ENCODE measurements around the gene PTPRG. TPM values are rescaled to one million over a fixed set of nuclear protein-coding genes. Genes with fewer than 3 reads are reported as not detected.

Gene PTPRG
- total RNA-seq, 1 experiment from 2014 or later: 32.1 TPM

- Histone ChIP-seq H2AFZ (ENCODE audit: low read depth, low read length, poor library complexity, severe bottlenecking) (no peak overlapping the region), H3K27me3 (ENCODE audit: insufficient read depth, low read length) (no peaks in the 10 kb centered on the region), H3K9me3 (ENCODE audit: control insufficient read depth in 1 of 2, insufficient read depth in 1 of 2, low read depth in 1 of 2, low read length in 2 of 2) (no peaks in the 10 kb centered on the region), H3K9ac (ENCODE audit: low read length) (no peak overlapping the region), H3K4me3 (replicated peaks in 1 of 2; ENCODE audit: low read depth in 1 of 2, low read length in 2 of 2) (no peak overlapping the region), H3K27ac (ENCODE audit: low read depth, low read length) (no peak overlapping the region), H3K9me2 (ENCODE audit: insufficient read depth) (no peaks in the 10 kb centered on the region), H3K4me1 (ENCODE audit: control insufficient read depth in 1 of 2, insufficient read depth in 2 of 2, low read length in 2 of 2) (peaks cover 4 to 10% of the 10 kb centered on the region in 2 experiments), H3K4me2 (ENCODE audit: low read length) (no peak overlapping the region), H4K20me1 (ENCODE audit: insufficient read depth) (peaks cover 4% of the 10 kb centered on the region), H3K36me3 (ENCODE audit: control insufficient read depth in 1 of 2, insufficient read depth in 2 of 2, low read length in 2 of 2) (no peaks in the 10 kb centered on the region), H3K79me2 (ENCODE audit: insufficient read depth, low read length) (no peaks in the 10 kb centered on the region)
- ATAC-seq (no peak), DNase-seq (ENCODE audit: low read depth, low spot score) (no peak)
- POLR2A ChIA-PET: no interaction called here
- RAD21 ChIA-PET (ENCODE audit: low non-redundant PET in 1 of 2, low total read pairs in 2 of 2, uncharacterized antibody in 2 of 2, unreplicated experiment in 2 of 2): no interaction called here
- TF ChIP-seq TCF7L2 (IDR thresholded peaks at IDR 0.05; ENCODE audit: borderline replicate concordance, extremely low read depth, insufficient read depth, insufficient read length): no peak
- no peak for TF ChIP-seq CEBPB (IDR thresholded peaks at IDR 0.05; ENCODE audit: low read depth)
- TF ChIP-seq EZH2 (IDR thresholded peaks at IDR 0.05): no peak
- intact Hi-C loops (cut with micrococcal nuclease): loop anchor here (5.0 kb wide), 1 partner anchor 314 kb away; the partner anchor contains the start of gene PTPRG
- BruUV-seq (replicated peaks): no TSS peak
- CTCF ChIA-PET: no interaction called here
Observed at GRCh38 chr3:61876797-61877196, 315.4 kb downstream of the PTPRG start.

- H3K79me2 ChIP-seq (ENCODE audit: insufficient read depth, low read length): no peaks in the 10 kb centered on the region
- DNase-seq (ENCODE audit: low read depth, low spot score) (peak; percentile 23), ATAC-seq (peak; percentile 77)
- ChIA-PET POLR2A (no interaction called here), CTCF (no interaction called here), RAD21 (ENCODE audit: low non-redundant PET in 1 of 2, low total read pairs in 2 of 2, uncharacterized antibody in 2 of 2, unreplicated experiment in 2 of 2) (no interaction called here)
- H3K4me3 ChIP-seq (replicated peaks in 1 of 2; ENCODE audit: low read depth in 1 of 2, low read length in 2 of 2): no peak overlapping the region
- H2AFZ ChIP-seq (ENCODE audit: low read depth, low read length, poor library complexity, severe bottlenecking): no peak overlapping the region
- no peak overlapping the region for H3K9ac ChIP-seq (ENCODE audit: low read length)
- H3K9me3 ChIP-seq (ENCODE audit: control insufficient read depth in 1 of 2, insufficient read depth in 1 of 2, low read depth in 1 of 2, low read length in 2 of 2): no peaks in the 10 kb centered on the region
- H3K27ac ChIP-seq (ENCODE audit: low read depth, low read length): no peak overlapping the region
- BruUV-seq (replicated peaks): no TSS peak
- intact Hi-C loops (cut with micrococcal nuclease): loop anchor here (5.0 kb wide), 1 partner anchor 315 kb away; the partner anchor contains the start of gene PTPRG
- TF ChIP-seq CTCF (IDR thresholded peaks at IDR 0.05 in 2 of 3, conservative IDR thresholded peaks at IDR 0.05 in 1 of 3; ENCODE audit: borderline replicate concordance in 1 of 3, insufficient read depth in 1 of 3, low read depth in 2 of 3, low read length in 2 of 3) (peak in 2 of 3 experiments; percentile 40 to 49; a peak in 4 of 6 replicates), SRF (IDR thresholded peaks at IDR 0.05; ENCODE audit: low read depth) (no peak), MAX (IDR thresholded peaks at IDR 0.05) (peak; percentile 39; the same call in 1 of the 2 replicates), RAD21 (IDR thresholded peaks at IDR 0.05; ENCODE audit: low read depth) (0 out of 2 replicates have a peak, but pooled peaks have one; percentile 13), CEBPB (IDR thresholded peaks at IDR 0.05; ENCODE audit: low read depth) (peak; percentile 65)
- H3K4me2 ChIP-seq (ENCODE audit: low read length): no peak overlapping the region
- no peaks in the 10 kb centered on the region for H3K27me3 ChIP-seq (ENCODE audit: insufficient read depth, low read length)
- no peaks in the 10 kb centered on the region for H3K9me2 ChIP-seq (ENCODE audit: insufficient read depth)
- H3K36me3 ChIP-seq (ENCODE audit: control insufficient read depth in 1 of 2, insufficient read depth in 2 of 2, low read length in 2 of 2): no peaks in the 10 kb centered on the region
- peaks cover 4 to 10% of the 10 kb centered on the region in 2 experiments for H3K4me1 ChIP-seq (ENCODE audit: control insufficient read depth in 1 of 2, insufficient read depth in 2 of 2, low read length in 2 of 2)
- peaks cover 4% of the 10 kb centered on the region for H4K20me1 ChIP-seq (ENCODE audit: insufficient read depth)
Observed at GRCh38 chr3:61877359-61878138, 316.2 kb downstream of the PTPRG start.
